GM10847 (cell line): Measurements from ENCODE around the gene UPP2.

Experiments used
- POLR2A ChIP-seq: IDR thresholded peaks from 2 replicates; pipeline ENCODE4 v1.6.1; 2011; ENCODE audit not compliant: insufficient read length; ENCODE audit errors: extremely low read depth

Gene UPP2

GRCh38 chr2:158101384-158101926 lies at the start of gene UPP2:
Gene UPP2 (plus strand): TSS chr2:158101876. CDS start chr2:158102064, 188 bp downstream.
- no peak for TF ChIP-seq POLR2A

- no peak for TF ChIP-seq POLR2A
Observed at GRCh38 chr2:158052761-158053160, 48.9 kb upstream of the UPP2 start.

GRCh38 chr2:158056875-158057274 lies 44.8 kb upstream of the UPP2 start:
- no peak for TF ChIP-seq POLR2A

- TF ChIP-seq POLR2A: no peak
Observed at GRCh38 chr2:158060160-158060834, 41.4 kb upstream of the UPP2 start.

- no peak for TF ChIP-seq POLR2A
Observed at GRCh38 chr2:158060835-158061435, 40.7 kb upstream of the UPP2 start.

- no peak for TF ChIP-seq POLR2A
Observed at GRCh38 chr2:158061763-158062162, 39.9 kb upstream of the UPP2 start.

- TF ChIP-seq POLR2A: no peak
Observed at GRCh38 chr2:158066046-158066713, 35.5 kb upstream of the UPP2 start.

- TF ChIP-seq POLR2A: no peak
Observed at GRCh38 chr2:158071018-158071417, 30.7 kb upstream of the UPP2 start.

- no peak for TF ChIP-seq POLR2A
Observed at GRCh38 chr2:158072361-158072760, 29.3 kb upstream of the UPP2 start.

GRCh38 chr2:158079672-158080071 lies 22.0 kb upstream of the UPP2 start:
- no peak for TF ChIP-seq POLR2A

- no peak for TF ChIP-seq POLR2A
Observed at GRCh38 chr2:158088093-158088492, 13.6 kb upstream of the UPP2 start.

- no peak for TF ChIP-seq POLR2A
Observed at GRCh38 chr2:158089322-158089721, 12.4 kb upstream of the UPP2 start.

- TF ChIP-seq POLR2A: no peak
Observed at GRCh38 chr2:158091647-158092046, 10.0 kb upstream of the UPP2 start.

GRCh38 chr2:158094487-158095092 lies 7.1 kb upstream of the UPP2 start:
- TF ChIP-seq POLR2A: no peak

GRCh38 chr2:158095269-158095668 lies 6.4 kb upstream of the UPP2 start:
- TF ChIP-seq POLR2A: no peak

GRCh38 chr2:158095912-158096311 lies 5.8 kb upstream of the UPP2 start:
- TF ChIP-seq POLR2A: no peak
